MM.1S (cell line): Measurements from ENCODE around the gene DENND1A.

ENCODE experiments used
- DNase-seq: peaks from one replicate; pipeline ENCODE4 v3.0.0-alpha.2; 2015
- H2AFZ ChIP-seq: fragments of 300-600 bp; sonication (generic); 2 replicates; pipeline ENCODE4 v1.6.0; 2016; ENCODE audit warnings: antibody characterized with exemption, low read length
- H3F3A ChIP-seq: fragments of 300-600 bp; sonication (generic); 2 replicates; pipeline ENCODE4 v1.6.1; 2016; ENCODE audit warnings: mild to moderate bottlenecking, antibody characterized with exemption, low read length, moderate library complexity, mixed read lengths; ENCODE audit not compliant: insufficient read depth
- H3K27ac ChIP-seq: fragments of 300-600 bp; sonication (generic); 2 replicates; pipeline ENCODE4 v1.5.1; 2016; ENCODE audit warnings: mild to moderate bottlenecking, low read length
- H3K27me3 ChIP-seq: fragments of 300-600 bp; sonication (generic); replicated peaks from 2 replicates; pipeline ENCODE4 v1.6.0; 2016; ENCODE audit warnings: low read length; ENCODE audit not compliant: insufficient read depth
- H3K36me3 ChIP-seq: fragments of 300-600 bp; sonication (generic); replicated peaks from 2 replicates; pipeline ENCODE4 v1.6.1; 2016; ENCODE audit warnings: mild to moderate bottlenecking, low read length, mixed read lengths; ENCODE audit not compliant: insufficient read depth
- H3K4me1 ChIP-seq: fragments of 300-600 bp; sonication (generic); 2 replicates; pipeline ENCODE4 v1.6.1; 2016; ENCODE audit warnings: low read length, mixed read lengths
- H3K4me2 ChIP-seq: fragments of 300-600 bp; sonication (generic); 2 replicates; pipeline ENCODE4 v1.6.0; 2016; ENCODE audit warnings: low read depth, low read length
- H3K4me3 ChIP-seq: fragments of 300-600 bp; sonication (generic); 2 replicates; pipeline ENCODE4 v1.5.1; 2016; ENCODE audit warnings: low read length, mixed read lengths
- H3K79me2 ChIP-seq: fragments of 300-600 bp; sonication (generic); 2 replicates; pipeline ENCODE4 v1.6.1; 2016; ENCODE audit warnings: mixed run types, low read length, mixed read lengths
- H3K9ac ChIP-seq: fragments of 300-600 bp; sonication (generic); 2 replicates; pipeline ENCODE4 v1.6.1; 2016; ENCODE audit warnings: low read length, mixed read lengths
- H3K9me2 ChIP-seq: fragments of 300-600 bp; sonication (generic); replicated peaks from 2 replicates; pipeline ENCODE4 v1.6.1; 2016; ENCODE audit warnings: mild to moderate bottlenecking, low read length, mixed read lengths; ENCODE audit not compliant: insufficient read depth
- H3K9me3 ChIP-seq: fragments of 300-600 bp; sonication (generic); replicated peaks from 2 replicates; pipeline ENCODE4 v1.6.1; 2016; ENCODE audit warnings: mild to moderate bottlenecking, low read length, mixed read lengths; ENCODE audit not compliant: insufficient read depth
- H4K20me1 ChIP-seq: fragments of 300-600 bp; sonication (generic); 2 replicates; pipeline ENCODE4 v1.6.1; 2016; ENCODE audit warnings: mild to moderate bottlenecking, low read length, moderate library complexity, mixed read lengths; ENCODE audit not compliant: insufficient read depth
- CTCF ChIP-seq: fragments of 300-600 bp; sonication (generic); IDR thresholded peaks from 2 replicates; pipeline ENCODE4 v1.5.1; 2016; ENCODE audit warnings: antibody characterized with exemption, low read length, mixed read lengths
- EZH2 ChIP-seq: fragments of 300-600 bp; sonication (generic); optimal IDR thresholded peaks from 2 replicates; pipeline ENCODE3; 2017; ENCODE audit warnings: low read depth, mild to moderate bottlenecking, antibody characterized with exemption, low read length, mixed read lengths
- EZH2phosphoT487 ChIP-seq: fragments of 300-600 bp; sonication (generic); IDR thresholded peaks from 2 replicates; pipeline ENCODE4 v1.6.1; 2018; ENCODE audit warnings: antibody characterized with exemption, low read length

The DENND1A gene

GRCh38 chr9:123583646-123584045 lies 346.3 kb downstream of the DENND1A start:
- Histone ChIP-seq H3K27ac (no peak overlapping the region), H3K4me2 (no peak overlapping the region), H3K4me3 (no peak overlapping the region), H3K4me1 (no peaks in the 10 kb centered on the region), H3K79me2 (no peaks in the 10 kb centered on the region), H3K9me2 (no peaks in the 10 kb centered on the region), H3K27me3 (no peaks in the 10 kb centered on the region), H3K9me3 (no peaks in the 10 kb centered on the region), H3K9ac (no peak overlapping the region), H3F3A (no peaks in the 10 kb centered on the region), H2AFZ (no peak overlapping the region), H3K36me3 (no peaks in the 10 kb centered on the region), H4K20me1 (no peaks in the 10 kb centered on the region)
- DNase-seq = no peak
- TF ChIP-seq EZH2phosphoT487 = no peak
- no peak for TF ChIP-seq CTCF
- no peak for TF ChIP-seq EZH2

DNA sequence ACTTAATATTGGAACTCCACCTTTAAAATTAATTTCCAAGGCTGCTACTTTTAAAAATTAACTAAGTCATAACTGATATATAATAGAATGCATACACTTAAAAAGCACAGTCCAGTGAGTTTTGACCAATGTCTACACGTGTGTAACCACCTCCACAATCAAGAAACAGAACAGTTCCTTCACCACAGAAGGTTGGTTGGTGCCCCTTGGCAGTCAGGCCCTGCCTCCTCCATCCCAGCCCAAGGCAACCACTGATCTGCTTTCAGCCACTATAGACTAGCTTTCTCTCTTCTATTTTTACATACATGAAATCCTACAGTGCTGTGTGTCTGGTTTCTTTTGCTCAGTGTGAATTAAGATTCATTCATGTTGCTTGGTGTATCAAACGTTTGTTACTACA lies 358.7 kb downstream of the DENND1A start:
- H3F3A ChIP-seq = peaks cover 22% of the 10 kb centered on the region
- H3K27me3 ChIP-seq = no peaks in the 10 kb centered on the region
- H3K9me3 ChIP-seq = no peaks in the 10 kb centered on the region
- H3K79me2 ChIP-seq = no peaks in the 10 kb centered on the region
- H3K9ac ChIP-seq = no peak overlapping the region
- H3K9me2 ChIP-seq = no peaks in the 10 kb centered on the region
- no peak overlapping the region for H3K4me3 ChIP-seq
- H3K27ac ChIP-seq = peak overlapping the region; percentile 4; the same call in 1 of the 2 replicates
- no peak for TF ChIP-seq EZH2
- no peak for TF ChIP-seq EZH2phosphoT487
- TF ChIP-seq CTCF = no peak
- DNase-seq = peak; percentile 57
- H2AFZ ChIP-seq = no peak overlapping the region
- no peaks in the 10 kb centered on the region for H3K36me3 ChIP-seq
- no peaks in the 10 kb centered on the region for H4K20me1 ChIP-seq
- peaks cover 47% of the 10 kb centered on the region for H3K4me1 ChIP-seq
- H3K4me2 ChIP-seq = peak overlapping the region; percentile 6; the same call in 1 of the 2 replicates

- H3K9me3 ChIP-seq = no peaks in the 10 kb centered on the region
- H4K20me1 ChIP-seq = no peaks in the 10 kb centered on the region
- H3F3A ChIP-seq = peaks cover 16% of the 10 kb centered on the region
- H2AFZ ChIP-seq = no peak overlapping the region
- H3K9ac ChIP-seq = no peak overlapping the region
- no peak for DNase-seq
- H3K4me2 ChIP-seq = no peak overlapping the region
- H3K36me3 ChIP-seq = no peaks in the 10 kb centered on the region
- H3K9me2 ChIP-seq = no peaks in the 10 kb centered on the region
- H3K4me1 ChIP-seq = peaks cover 46% of the 10 kb centered on the region
- no peak overlapping the region for H3K4me3 ChIP-seq
- no peaks in the 10 kb centered on the region for H3K27me3 ChIP-seq
- no peaks in the 10 kb centered on the region for H3K79me2 ChIP-seq
- H3K27ac ChIP-seq = no peak overlapping the region
- no peak for TF ChIP-seq EZH2phosphoT487
- TF ChIP-seq EZH2 = no peak
- TF ChIP-seq CTCF = no peak
Observed at GRCh38 chr9:123568691-123569688, 360.9 kb downstream of the DENND1A start.
